GM18508 (cell line): Measurements from ENCODE around the gene TSPOAP1.
A peak's percentile ranks its signal among the peaks of the same experiment; 100 is the strongest.

ENCODE experiments used
- ATAC-seq: cut with Tn5 transposase; IDR thresholded peaks from one replicate; pipeline ENCODE4 v1.9.1; 2021; ENCODE audit warnings: moderate number of reproducible peaks; ENCODE audit not compliant: insufficient read depth, unreplicated experiment

The TSPOAP1 gene

GRCh38 chr17:58330997-58331814 lies 2.6 kb upstream of the TSPOAP1 start:
- ATAC-seq, result no peak

GRCh38 chr17:58330538-58330996 lies 2.0 kb upstream of the TSPOAP1 start:
- no peak for ATAC-seq

- ATAC-seq, result peak; percentile 18
These were observed 1.4 kb upstream of the TSPOAP1 start for GRCh38 chr17:58329810-58330537.

GRCh38 chr17:58329035-58329809 lies 627 bp upstream of the TSPOAP1 start:
- peak; percentile 29 for ATAC-seq

DNA sequence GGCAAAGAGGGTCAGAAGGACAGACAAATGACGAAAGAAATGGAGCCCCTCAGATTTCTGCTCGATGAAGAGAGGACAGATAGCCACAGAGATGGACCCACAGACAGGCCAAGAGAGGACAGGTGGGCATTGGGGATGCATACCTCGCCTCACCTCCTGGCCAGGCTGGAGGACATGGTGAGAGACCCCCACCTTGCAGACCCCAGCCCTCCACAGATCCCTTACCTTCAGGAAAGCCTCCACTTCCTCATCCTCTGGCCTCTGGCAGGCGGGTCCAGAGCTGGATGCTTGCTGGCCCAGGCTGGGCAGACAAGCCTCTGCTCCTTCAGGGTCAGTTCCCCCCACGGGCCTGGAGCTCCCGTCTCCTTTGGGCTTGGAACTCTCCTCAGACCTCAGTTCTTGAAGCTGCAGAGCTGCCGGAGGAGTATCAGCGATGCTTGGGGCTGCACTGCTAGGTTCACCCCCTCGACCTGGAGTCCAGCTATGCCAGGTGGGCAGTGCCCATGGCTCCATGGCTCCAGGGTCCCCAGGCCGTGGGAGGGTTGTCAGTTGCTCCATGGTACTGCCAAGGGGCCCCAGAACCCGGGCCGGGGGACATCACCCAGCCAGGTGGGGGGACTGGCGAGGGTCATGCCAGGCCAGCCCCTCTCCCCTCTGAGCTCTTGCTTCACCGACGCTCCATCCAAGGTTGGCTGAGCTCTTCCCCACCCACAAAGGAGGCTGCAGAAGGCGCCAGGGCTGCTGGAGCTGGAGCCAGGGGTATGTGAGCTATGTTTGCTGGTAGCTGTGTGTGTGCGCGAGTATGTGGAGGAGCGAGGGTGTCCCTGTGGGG lies 1.0 kb downstream of the TSPOAP1 start:
- no peak for ATAC-seq

DNA sequence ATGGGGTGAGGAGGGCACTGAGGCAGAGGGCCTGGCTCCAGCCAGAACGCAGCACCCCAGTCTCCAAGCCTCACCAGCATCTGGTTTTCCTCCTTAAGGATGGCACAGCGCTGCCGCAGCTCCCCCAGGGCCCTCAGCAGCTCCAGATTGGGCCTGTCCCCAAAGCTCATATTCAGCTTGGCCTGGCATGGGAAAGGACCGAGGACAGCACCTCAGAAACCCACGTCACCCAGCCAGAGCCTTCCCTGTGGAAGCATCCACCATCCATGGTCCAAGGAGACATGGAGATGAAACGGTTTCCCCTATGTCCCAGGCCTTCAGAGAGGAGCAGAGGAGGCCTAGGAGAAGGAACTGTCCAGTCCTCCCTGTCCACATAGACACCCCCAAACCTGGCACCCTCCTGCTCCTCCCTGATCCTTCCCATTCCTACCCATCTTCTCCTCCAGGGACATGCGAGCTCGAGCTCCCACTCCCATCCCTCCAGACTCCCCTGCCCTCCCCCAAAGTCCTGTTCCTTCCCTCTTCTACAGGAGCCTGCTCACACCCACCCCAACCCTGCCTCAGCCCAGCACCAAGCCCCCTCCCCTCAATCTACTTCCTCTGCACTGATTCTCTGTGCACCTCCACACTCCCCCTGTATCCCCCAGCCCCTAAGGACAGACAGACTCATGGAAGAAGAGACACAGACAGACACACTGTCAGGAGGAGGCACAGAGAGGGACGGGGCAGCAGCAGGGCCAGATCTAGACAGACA lies 1.8 kb downstream of the TSPOAP1 start:
- ATAC-seq, result no peak

DNA sequence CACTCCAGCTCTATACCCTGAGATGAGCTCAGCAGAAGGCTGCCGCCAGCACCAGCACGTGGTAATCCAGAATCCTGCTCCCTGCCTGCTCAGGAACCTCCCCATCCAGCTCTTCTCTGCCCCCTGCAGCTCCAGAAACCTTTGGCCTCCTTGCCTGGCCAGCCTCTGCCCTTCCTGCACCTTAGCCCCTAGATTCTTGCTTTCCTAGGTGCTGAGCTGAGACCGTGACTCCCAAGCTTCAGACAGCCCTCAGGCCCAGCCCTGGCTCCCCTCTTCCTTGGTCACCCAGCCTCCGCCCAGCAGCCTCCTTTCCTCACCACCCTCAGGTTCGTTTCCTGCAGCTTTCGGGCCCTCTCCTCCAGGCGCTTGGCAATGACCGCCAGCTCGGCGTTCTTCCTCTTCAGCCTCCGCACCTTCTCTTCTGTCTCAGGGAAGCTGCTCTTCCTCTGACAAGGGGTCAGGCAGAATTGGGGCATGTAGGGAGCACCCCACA lies 2.6 kb downstream of the TSPOAP1 start:
- no peak for ATAC-seq

DNA sequence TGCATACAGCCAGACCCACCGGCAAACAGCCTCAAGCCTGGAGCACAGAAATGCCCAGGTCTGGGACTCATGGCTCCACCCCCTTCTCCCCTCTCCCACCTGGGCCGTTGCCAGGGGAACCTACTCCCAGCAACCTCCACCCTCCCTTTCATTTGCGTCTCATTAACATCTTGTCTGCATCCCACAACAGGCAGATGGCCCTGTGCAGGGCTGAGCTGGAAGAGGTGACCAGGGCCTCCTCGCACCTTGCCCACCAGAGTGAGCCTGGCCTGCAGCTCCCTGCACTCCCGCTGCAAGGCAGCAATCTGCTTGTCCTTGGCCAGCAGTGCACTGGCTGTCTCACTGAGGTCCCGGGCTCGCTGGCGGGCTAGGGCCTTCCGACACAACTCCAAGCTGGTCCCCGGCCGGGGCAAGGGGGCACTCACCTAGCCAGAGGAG lies 3.3 kb downstream of the TSPOAP1 start:
- no peak for ATAC-seq

DNA sequence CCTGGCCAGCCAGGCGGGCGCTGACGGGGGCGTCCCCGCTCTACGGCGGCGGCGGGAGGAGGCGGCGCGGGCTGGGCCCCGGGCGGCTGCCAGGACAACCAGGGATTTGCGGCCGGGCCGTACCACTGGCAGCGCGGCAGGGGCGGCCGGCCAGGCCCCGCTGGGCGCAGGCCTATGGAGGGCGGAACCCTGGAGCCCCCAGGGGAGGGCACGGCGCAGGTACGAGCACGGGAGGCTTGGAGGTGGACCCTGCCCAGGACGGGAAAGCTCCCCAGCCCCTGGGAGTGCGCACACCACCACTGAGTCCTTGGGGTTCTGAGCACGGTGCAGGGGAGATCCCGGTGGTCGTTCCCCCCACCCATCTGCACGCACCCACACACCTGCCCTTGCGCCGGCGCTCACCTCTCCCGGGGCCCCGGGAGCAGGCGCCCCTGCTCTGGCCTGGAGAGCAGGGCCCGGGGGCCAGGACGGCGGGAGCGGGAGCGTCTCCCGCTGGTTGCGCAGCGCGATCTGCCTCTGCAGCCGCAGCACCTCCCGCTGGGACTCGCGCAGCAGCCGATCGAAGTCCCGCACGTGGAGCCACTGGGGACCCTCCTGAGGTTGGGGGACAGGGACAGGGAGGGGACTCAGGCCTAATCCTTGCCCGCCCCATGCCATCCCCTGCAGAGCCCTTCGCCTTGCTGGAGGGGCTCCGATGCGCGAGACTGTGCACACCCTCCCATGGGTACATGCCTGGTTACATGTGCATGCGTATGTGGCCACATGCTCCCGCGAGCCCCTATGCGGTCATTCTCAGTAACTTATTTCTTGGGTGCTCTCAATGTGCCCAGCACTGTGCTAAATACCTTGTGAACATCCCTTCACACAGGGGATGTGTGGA lies 3.9 kb downstream of the TSPOAP1 start:
- ATAC-seq, result no peak

DNA sequence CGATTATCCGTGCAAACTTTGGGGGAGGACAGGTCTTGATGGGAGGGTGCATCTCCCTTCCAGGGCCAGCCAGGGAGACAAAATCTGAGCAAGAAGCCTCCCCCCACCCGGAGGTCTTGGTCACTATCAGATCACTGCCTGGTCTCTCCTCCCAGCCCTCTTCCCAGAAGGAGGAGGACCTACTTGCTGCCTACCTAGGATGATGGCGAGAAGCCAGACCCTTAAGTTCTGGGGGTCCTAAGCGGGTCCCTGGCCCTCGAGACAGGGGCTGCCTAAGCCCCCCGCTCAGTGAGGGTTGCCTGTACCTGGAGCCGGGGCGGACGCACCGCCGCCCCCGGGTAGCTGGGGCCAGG lies 4.6 kb downstream of the TSPOAP1 start:
- no peak for ATAC-seq

GRCh38 chr17:58323366-58324055 lies 5.1 kb downstream of the TSPOAP1 start:
- ATAC-seq, result no peak

DNA sequence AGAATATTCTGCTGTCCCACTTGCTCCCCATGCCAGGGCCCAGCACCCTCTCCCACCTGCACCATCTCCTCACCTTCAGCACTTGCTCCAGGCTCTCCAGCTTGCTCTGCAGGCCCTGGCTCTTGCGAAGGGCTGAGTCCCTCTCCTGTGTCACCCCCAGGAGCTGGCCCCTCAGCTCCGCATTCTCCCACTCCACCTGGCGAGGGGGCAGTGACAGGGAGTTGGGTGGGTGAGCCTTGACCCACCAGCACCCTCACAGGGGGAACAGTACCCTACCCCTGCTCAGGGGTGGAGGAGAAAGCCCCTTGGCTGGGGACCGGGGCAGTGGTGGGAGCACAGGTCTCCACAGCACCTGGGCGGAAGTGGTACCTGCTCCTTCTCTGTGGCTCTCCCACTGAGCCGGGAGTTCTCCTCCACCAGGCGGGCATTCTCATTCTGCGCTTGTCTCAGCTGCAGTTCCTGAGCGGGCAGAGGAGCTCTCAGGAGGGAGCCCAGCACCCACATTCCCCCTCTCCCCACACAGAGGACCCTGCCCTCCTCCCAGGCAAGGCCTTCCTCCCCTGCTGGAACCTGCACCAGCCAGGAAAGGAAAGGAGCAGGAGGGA lies 5.9 kb downstream of the TSPOAP1 start:
- no peak for ATAC-seq

DNA sequence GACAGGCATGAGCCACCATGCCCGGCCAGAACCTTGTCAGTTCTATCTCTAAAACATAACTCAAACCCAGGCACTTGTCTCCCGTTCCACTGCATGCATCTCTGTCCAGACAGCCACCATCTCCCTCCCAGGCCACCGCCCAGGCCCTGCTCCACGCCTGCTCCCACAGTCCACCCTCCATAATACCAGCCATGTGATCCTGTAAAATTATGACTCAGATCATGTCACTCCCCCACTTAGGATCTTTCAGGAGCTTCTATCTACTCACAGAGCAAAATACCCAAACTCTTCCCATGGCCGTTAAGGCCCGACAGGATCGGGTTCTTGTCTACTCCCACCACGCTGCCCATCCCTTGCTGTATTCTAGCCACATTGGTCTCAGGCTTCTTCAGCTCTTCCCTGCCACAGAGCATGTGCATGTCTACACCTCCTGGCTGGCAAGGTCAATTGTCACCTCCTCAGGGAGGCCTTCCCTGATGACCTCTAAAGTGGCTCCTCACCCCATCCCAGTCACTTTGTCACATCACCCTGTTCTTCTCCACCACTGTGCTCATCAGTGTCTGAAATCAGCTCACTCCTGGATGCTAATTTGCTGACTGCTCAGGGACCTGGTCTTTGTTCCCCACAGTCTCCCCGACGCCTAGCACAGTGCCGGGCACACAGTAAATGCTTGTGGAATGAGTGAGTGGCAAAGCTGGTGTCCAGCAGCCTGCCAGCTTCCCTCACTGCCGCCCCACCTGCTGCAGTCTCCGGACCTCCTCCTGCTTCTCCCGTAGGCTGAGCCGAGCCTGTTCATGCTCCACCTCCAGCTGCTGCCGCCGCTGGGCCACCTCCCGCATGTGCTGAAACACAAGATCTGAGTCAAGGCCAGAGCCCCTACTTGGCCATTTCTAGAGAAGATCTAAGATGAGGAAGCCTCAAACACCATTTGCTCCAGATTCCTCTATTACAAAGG lies 6.7 kb downstream of the TSPOAP1 start:
- no peak for ATAC-seq

- no peak for ATAC-seq
These were observed 7.8 kb downstream of the TSPOAP1 start for GRCh38 chr17:58320570-58321323.

DNA sequence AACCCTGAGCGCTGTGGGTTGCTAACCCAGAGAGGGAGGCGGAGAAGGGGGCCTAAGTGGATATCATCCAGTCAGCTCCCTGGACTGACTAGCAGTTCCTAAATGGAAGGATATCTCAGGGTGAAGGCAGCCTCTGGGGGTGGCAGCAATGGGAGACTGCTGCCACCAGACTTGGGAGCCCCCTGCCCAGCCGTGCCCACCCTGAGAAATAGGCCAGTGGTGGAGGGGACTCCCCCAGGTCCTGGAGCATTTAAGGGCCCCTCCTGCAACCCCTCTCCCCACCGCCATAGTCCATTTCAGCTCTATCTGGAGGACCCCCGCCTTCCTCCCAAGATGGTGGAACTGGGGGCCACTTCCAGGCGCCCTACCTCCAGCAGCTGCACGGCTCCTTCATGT lies 8.4 kb downstream of the TSPOAP1 start:
- no peak for ATAC-seq
